ENCODE measurements around the gene GALNTL6. TPM values are rescaled to one million over a fixed set of nuclear protein-coding genes. Genes with fewer than 3 reads are reported as not detected.

Gene GALNTL6
- total and polyA plus RNA-seq, 2 of the 4 experiments (the other 2 are of a cell fraction) = under 0.01 TPM; not detected in 1

DNA sequence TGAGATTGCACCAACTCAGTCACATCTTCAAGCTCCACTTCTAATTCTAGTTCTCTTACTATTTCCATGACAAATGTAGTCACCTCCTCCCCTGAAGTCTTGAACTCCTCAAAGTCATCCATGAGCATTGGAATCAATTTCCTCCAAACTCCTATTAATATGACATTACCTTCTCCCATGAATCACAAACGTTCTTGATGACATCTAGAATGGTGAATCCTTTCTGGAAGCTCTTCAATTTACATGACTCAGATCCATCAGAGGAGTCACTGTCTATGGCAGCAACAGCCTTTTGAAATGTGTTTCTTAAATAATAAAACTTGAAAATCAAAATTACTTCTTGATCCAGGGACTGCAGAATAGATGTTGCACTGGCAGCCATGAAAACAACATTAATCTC, 34.5 kb downstream of the GALNTL6 start:
- no peak overlapping the region for H2AK5ac ChIP-seq (ENCODE audit: low read depth, low read length)
- no peak overlapping the region for H3K4me2 ChIP-seq (ENCODE audit: low read depth, low read length)
- in situ Hi-C loops (cut with MboI; ENCODE audit: low sequenced_read_pairs) = no loop called here
- H3K79me1 ChIP-seq (ENCODE audit: low read depth in 1 of 2, low read length in 2 of 2) = no peaks in the 10 kb centered on the region
- no peaks in the 10 kb centered on the region for H4K20me1 ChIP-seq (ENCODE audit: insufficient read depth, low read length)
- no peak overlapping the region for H3K27ac ChIP-seq (ENCODE audit: insufficient read depth, low read length)
- H3K56ac ChIP-seq (ENCODE audit: extremely low read depth, insufficient read depth, low read length) = no peak overlapping the region
- H2BK20ac ChIP-seq (ENCODE audit: low read depth, low read length) = no peak overlapping the region
- ATAC-seq (ENCODE audit: low read depth) (no peak), DNase-seq (no peak)
- no peaks in the 10 kb centered on the region for H3K9me1 ChIP-seq (ENCODE audit: insufficient read depth, low read length)
- dilution Hi-C loops (cut with HindIII; ENCODE audit: low sequenced_read_pairs, unreplicated experiment) = no loop called here
- no CpG with 5 or more reads among the region's 1 CpG for WGBS, 2 experiments (ENCODE audit: extremely low coverage in 2 of 2, insufficient read length in 1 of 2)
- H3K4ac ChIP-seq (ENCODE audit: low read depth, low read length) = no peak overlapping the region
- H3K9ac ChIP-seq (ENCODE audit: low read depth, low read length) = no peak overlapping the region
- intact Hi-C loops (cut with micrococcal nuclease) = no loop called here
- H3K9me3 ChIP-seq (ENCODE audit: control insufficient read depth, insufficient read depth, low read length) = no peaks in the 10 kb centered on the region; the same call in 1 of the 2 replicates
- H3K4me1 ChIP-seq (ENCODE audit: control insufficient read depth, insufficient read depth, low read length) = no peaks in the 10 kb centered on the region
- H2BK5ac ChIP-seq (ENCODE audit: low read depth, low read length, poor library complexity, severe bottlenecking) = no peak overlapping the region
- no peak overlapping the region for H4K8ac ChIP-seq (ENCODE audit: low read depth in 2 of 2, low read length in 2 of 2)
- no peak overlapping the region for H3K23ac ChIP-seq (ENCODE audit: low read depth, low read length)
- no peak overlapping the region for H2BK120ac ChIP-seq (ENCODE audit: low read depth, low read length)
- no peak overlapping the region for H4K91ac ChIP-seq (ENCODE audit: insufficient read depth, low read depth, low read length)
- no peak overlapping the region for H3K14ac ChIP-seq (replicated peaks; ENCODE audit: low read depth, low read length)
- H3K18ac ChIP-seq (ENCODE audit: low read depth, low read length) = no peak overlapping the region
- no peak overlapping the region for H2AFZ ChIP-seq (replicated peaks; ENCODE audit: low read length, poor library complexity)
- H4K5ac ChIP-seq (ENCODE audit: low read depth, low read length) = no peak overlapping the region
- no peak overlapping the region for H2BK15ac ChIP-seq (ENCODE audit: low read depth, low read length)
- no peak overlapping the region for H3K4me3 ChIP-seq (ENCODE audit: insufficient read depth, low read depth, low read length)
- POLR2A ChIA-PET (ENCODE audit: unreplicated experiment) = no interaction called here
- H3K27me3 ChIP-seq (ENCODE audit: control insufficient read depth, insufficient read depth, low read length) = no peaks in the 10 kb centered on the region
- CTCF ChIA-PET = no interaction called here
- no peak overlapping the region for H2AK9ac ChIP-seq (replicated peaks; ENCODE audit: low read depth, low read length, poor library complexity)
- no TSS peak for BruUV-seq (replicated peaks)
- H3K36me3 ChIP-seq (ENCODE audit: control insufficient read depth, insufficient read depth, low read length) = no peaks in the 10 kb centered on the region
- TF ChIP-seq CHD1 (IDR thresholded peaks at IDR 0.05; ENCODE audit: low read depth, low read length) (no peak), POLR2A (IDR thresholded peaks at IDR 0.05; ENCODE audit: low read depth, low read length) (no peak), FOS (IDR thresholded peaks at IDR 0.05; ENCODE audit: low read depth, low read length) (no peak), NFE2L2 (IDR thresholded peaks at IDR 0.05; ENCODE audit: low read depth, low read length) (no peak), RAD21 (IDR thresholded peaks at IDR 0.05; ENCODE audit: low read length) (no peak), RFX5 (IDR thresholded peaks at IDR 0.05; ENCODE audit: low read depth, low read length) (no peak), RCOR1 (IDR thresholded peaks at IDR 0.05; ENCODE audit: insufficient replicate concordance, low read length) (no peak), CEBPB (IDR thresholded peaks at IDR 0.05; ENCODE audit: low read depth, low read length) (no peak), MAZ (IDR thresholded peaks at IDR 0.05; ENCODE audit: borderline replicate concordance, low read depth, low read length) (no peak), BHLHE40 (IDR thresholded peaks at IDR 0.05; ENCODE audit: low read depth, low read length) (no peak), SMC3 (IDR thresholded peaks at IDR 0.05; ENCODE audit: low read depth, low read length) (no peak), MAFK (IDR thresholded peaks at IDR 0.05; ENCODE audit: low read depth, low read length) (no peak), MXI1 (IDR thresholded peaks at IDR 0.05; ENCODE audit: borderline replicate concordance, low read depth, low read length) (no peak)
- TF ChIP-seq, protein P1, sequence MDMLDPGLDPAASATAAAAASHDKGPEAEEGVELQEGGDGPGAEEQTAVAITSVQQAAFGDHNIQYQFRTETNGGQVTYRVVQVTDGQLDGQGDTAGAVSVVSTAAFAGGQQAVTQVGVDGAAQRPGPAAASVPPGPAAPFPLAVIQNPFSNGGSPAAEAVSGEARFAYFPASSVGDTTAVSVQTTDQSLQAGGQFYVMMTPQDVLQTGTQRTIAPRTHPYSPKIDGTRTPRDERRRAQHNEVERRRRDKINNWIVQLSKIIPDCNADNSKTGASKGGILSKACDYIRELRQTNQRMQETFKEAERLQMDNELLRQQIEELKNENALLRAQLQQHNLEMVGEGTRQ (IDR thresholded peaks at IDR 0.05; ENCODE audit: low read depth, low read length) = no peak
- TF ChIP-seq, protein P2, sequence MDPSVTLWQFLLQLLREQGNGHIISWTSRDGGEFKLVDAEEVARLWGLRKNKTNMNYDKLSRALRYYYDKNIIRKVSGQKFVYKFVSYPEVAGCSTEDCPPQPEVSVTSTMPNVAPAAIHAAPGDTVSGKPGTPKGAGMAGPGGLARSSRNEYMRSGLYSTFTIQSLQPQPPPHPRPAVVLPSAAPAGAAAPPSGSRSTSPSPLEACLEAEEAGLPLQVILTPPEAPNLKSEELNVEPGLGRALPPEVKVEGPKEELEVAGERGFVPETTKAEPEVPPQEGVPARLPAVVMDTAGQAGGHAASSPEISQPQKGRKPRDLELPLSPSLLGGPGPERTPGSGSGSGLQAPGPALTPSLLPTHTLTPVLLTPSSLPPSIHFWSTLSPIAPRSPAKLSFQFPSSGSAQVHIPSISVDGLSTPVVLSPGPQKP (IDR thresholded peaks at IDR 0.05; ENCODE audit: borderline replicate concordance, low read depth, low read length) = no peak
- TF ChIP-seq, protein P3, sequence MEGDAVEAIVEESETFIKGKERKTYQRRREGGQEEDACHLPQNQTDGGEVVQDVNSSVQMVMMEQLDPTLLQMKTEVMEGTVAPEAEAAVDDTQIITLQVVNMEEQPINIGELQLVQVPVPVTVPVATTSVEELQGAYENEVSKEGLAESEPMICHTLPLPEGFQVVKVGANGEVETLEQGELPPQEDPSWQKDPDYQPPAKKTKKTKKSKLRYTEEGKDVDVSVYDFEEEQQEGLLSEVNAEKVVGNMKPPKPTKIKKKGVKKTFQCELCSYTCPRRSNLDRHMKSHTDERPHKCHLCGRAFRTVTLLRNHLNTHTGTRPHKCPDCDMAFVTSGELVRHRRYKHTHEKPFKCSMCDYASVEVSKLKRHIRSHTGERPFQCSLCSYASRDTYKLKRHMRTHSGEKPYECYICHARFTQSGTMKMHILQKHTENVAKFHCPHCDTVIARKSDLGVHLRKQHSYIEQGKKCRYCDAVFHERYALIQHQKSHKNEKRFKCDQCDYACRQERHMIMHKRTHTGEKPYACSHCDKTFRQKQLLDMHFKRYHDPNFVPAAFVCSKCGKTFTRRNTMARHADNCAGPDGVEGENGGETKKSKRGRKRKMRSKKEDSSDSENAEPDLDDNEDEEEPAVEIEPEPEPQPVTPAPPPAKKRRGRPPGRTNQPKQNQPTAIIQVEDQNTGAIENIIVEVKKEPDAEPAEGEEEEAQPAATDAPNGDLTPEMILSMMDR (conservative IDR thresholded peaks at IDR 0.05; ENCODE audit: low read depth, low read length) = no peak
